Colonic mucosa (tissue), 4 donors: ENCODE measurements around the gene LRRC26. TPM values are rescaled to one million over a fixed set of nuclear protein-coding genes. Genes with fewer than 3 reads are reported as not detected.

Source experiments
- DNase-seq: peaks from one replicate; pipeline ENCODE4 v3.0.0-alpha.2; 2020
- H3K27ac ChIP-seq: fragments of 200-600 bp; one replicate; pipeline ENCODE4 v1.8.0; 2021
- H3K27me3 ChIP-seq: fragments of 200-600 bp; one replicate; pipeline ENCODE4 v1.8.0; 2021
- H3K36me3 ChIP-seq: fragments of 200-600 bp; one replicate; pipeline ENCODE4 v1.8.0; 2021
- H3K4me1 ChIP-seq: fragments of 200-600 bp; one replicate; pipeline ENCODE4 v1.8.0; 2021; ENCODE audit warnings: mild to moderate bottlenecking
- H3K4me3 ChIP-seq: fragments of 200-600 bp; one replicate; pipeline ENCODE4 v1.8.0; 2021
- H3K9ac ChIP-seq, 2 donors: one replicate each; pipeline ENCODE4 v1.7.0; 2013; ENCODE audit warnings: control low read depth in 2 of 2, low read depth in 2 of 2, low read length in 2 of 2
- H3K9me3 ChIP-seq: fragments of 200-600 bp; one replicate; pipeline ENCODE4 v1.8.0; 2021
- intact Hi-C: fragments of 100-400 bp; cut with DNase I; formaldehyde crosslinking; loops from one replicate; pipeline ENCODE4 v1.14.1; 2022
- total RNA-seq, 2 donors: library from RNA; stranded (reverse); fragmentation: NEBNext Ultra II Directional in 1 of 2; extraction: Animal tissue kit (Norgen Biotek cat#: 25700) in 1 of 2; gene quantifications; one replicate each; pipeline ENCODE4 v1.2.1, GENCODE V29; 2021
- TF ChIP-seq, protein P1 (sequence below): fragments of 200-600 bp; IDR thresholded peaks from one replicate; pipeline ENCODE4 v1.8.0; 2022; ENCODE audit warnings: antibody characterized with exemption, mild to moderate bottlenecking
- donor health status: healthy.
- donor health status: DM: no; HTN: no; CAD: no.
- donor health status: DM: no; HTN: no; CAD: no.

LRRC26 gene
- total RNA-seq, 2 donors from 2014 or later, result 64.6 to 95.8 TPM

DNA sequence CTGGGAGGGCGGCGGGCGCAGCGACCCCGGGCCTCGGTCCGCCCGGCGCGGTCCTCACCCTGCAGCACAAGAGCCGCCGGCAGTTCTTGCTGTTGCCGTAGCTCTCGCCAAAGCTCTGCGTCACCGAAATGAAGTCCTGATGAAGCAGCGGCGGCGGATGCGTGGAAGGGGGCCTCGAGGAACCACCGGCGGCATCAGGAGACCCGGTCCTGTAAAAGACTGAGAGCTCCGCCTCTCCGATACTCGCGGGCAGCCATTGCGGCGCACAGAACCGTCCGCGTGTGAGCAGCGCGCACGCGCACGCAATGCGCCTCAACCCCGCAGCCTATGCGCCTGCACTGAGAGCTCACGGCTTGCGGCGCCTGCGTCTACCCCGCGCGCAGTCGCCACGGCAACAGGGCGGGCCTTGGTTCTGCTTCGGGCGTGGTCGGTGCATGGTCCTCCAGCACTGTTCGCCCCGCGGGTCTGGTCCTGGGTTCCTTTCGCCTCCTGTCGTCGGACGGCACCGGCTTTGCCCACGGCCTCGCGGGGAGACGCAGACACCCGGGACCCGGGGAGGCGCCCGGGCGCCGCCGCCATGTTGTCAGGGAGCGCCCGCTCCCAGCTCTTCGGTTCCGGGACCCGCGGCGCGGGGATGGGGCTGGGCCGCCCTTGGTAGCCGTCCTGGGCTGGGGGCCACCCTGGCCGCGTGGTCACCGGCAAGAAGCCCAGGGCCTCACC, 40.2 kb downstream of the LRRC26 start:
- Histone ChIP-seq H3K4me3 (peak overlapping the region; percentile 66), H3K27ac (peak overlapping the region; percentile 40), H3K27me3 (no peaks in the 10 kb centered on the region), H3K9me3 (no peaks in the 10 kb centered on the region), H3K9ac (peak overlapping the region; percentile 72), H3K4me1 (peaks cover 6% of the 10 kb centered on the region), H3K36me3 (no peaks in the 10 kb centered on the region)
- DNase-seq, result peak; percentile 91
- intact Hi-C loops, result no loop called here
- TF ChIP-seq, protein P1, sequence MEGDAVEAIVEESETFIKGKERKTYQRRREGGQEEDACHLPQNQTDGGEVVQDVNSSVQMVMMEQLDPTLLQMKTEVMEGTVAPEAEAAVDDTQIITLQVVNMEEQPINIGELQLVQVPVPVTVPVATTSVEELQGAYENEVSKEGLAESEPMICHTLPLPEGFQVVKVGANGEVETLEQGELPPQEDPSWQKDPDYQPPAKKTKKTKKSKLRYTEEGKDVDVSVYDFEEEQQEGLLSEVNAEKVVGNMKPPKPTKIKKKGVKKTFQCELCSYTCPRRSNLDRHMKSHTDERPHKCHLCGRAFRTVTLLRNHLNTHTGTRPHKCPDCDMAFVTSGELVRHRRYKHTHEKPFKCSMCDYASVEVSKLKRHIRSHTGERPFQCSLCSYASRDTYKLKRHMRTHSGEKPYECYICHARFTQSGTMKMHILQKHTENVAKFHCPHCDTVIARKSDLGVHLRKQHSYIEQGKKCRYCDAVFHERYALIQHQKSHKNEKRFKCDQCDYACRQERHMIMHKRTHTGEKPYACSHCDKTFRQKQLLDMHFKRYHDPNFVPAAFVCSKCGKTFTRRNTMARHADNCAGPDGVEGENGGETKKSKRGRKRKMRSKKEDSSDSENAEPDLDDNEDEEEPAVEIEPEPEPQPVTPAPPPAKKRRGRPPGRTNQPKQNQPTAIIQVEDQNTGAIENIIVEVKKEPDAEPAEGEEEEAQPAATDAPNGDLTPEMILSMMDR, result no peak

DNA sequence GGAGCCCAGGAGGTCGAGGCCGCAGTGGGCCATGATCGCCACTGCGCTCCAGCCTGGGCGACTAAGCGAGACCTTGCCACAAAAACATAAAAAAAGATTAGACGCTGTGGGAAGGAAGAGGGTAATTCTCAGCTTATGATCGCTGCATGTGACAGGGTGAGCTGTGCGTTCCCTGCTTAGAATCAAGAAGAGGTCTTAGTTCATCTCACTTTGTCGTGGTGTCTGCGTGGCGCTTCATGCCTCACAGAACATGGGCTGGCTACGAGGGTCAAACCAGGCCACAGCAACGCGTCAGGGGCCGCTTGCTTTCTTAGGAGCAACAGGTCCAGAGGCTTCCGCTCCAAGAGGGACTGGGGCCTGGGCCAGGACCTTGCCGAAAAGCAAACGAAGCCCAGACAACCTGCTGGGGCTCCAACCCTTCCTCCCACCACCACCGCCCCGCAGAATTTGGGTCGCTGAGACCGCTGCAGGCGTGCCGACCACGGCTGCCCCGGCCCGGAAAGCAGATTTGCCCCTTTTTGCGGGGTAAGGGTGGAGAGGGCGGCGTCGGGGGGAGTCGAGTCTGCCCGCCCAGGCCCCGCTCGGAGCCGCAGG, 40.9 kb downstream of the LRRC26 start:
- Histone ChIP-seq H3K4me3 (peak overlapping the region; percentile 66), H3K27ac (peak overlapping the region; percentile 40), H3K36me3 (no peaks in the 10 kb centered on the region), H3K27me3 (no peaks in the 10 kb centered on the region), H3K9me3 (no peaks in the 10 kb centered on the region), H3K9ac (peak overlapping the region; percentile 72), H3K4me1 (peaks cover 6% of the 10 kb centered on the region)
- TF ChIP-seq, protein P1, result no peak
- intact Hi-C loops, result no loop called here
- DNase-seq, result peak; percentile 33

- TF ChIP-seq, protein P1, result no peak
Observed at GRCh38 chr9:137128158-137128861, 41.5 kb downstream of the LRRC26 start.

GRCh38 chr9:137127301-137128157, 42.3 kb downstream of the LRRC26 start:
- intact Hi-C loops, result no loop called here
- H3K4me3 ChIP-seq, result peak overlapping the region; percentile 6

More at GRCh38 chr9:137128158-137128861, 41.5 kb downstream of the LRRC26 start:
- Histone ChIP-seq H3K27ac (no peak overlapping the region), H3K4me1 (peaks cover 6% of the 10 kb centered on the region), H3K27me3 (no peaks in the 10 kb centered on the region), H3K4me3 (peak overlapping the region; percentile 66), H3K9ac (peak overlapping the region; percentile 72), H3K9me3 (no peaks in the 10 kb centered on the region), H3K36me3 (no peaks in the 10 kb centered on the region)
- DNase-seq, result no peak
- intact Hi-C loops, result no loop called here

More at GRCh38 chr9:137127301-137128157, 42.3 kb downstream of the LRRC26 start:
- peak; percentile 36 for DNase-seq
- H3K4me1 ChIP-seq, result peaks cover 6% of the 10 kb centered on the region
- H3K36me3 ChIP-seq, result no peaks in the 10 kb centered on the region
- H3K9ac ChIP-seq, result peak overlapping the region; percentile 18 to 51
- no peaks in the 10 kb centered on the region for H3K9me3 ChIP-seq
- TF ChIP-seq, protein P1, result no peak
- H3K27me3 ChIP-seq, result no peaks in the 10 kb centered on the region
- H3K27ac ChIP-seq, result peak overlapping the region; percentile 50
